ENCODE data around the gene RBM47. TPM values are rescaled to one million over a fixed set of nuclear protein-coding genes. Genes with fewer than 3 reads are reported as not detected.
A peak's percentile ranks its signal among the peaks of the same experiment; 100 is the strongest.

The RBM47 gene
- total and polyA plus RNA-seq, 2 donors (not counting 1 experiment from before 2014, with no cell fraction given), result 0.14 to 1.8 TPM

- H2AFZ ChIP-seq (ENCODE audit: low read length), result peak overlapping the region; percentile 2
- no peaks in the 10 kb centered on the region for H3K4me1 ChIP-seq (ENCODE audit: control insufficient read depth, extremely low read depth, insufficient read depth, low read length)
- no peak overlapping the region for H3K27ac ChIP-seq (ENCODE audit: insufficient read depth, low read length)
- peak overlapping the region; percentile 41 for H3K4me2 ChIP-seq (ENCODE audit: extremely low read depth, insufficient read depth, low read length)
- no peaks in the 10 kb centered on the region for H3K79me2 ChIP-seq (ENCODE audit: control insufficient read depth, insufficient read depth, low read length)
- no peaks in the 10 kb centered on the region for H4K20me1 ChIP-seq (ENCODE audit: control insufficient read depth, extremely low read depth, insufficient read depth, low read length)
- no peaks in the 10 kb centered on the region for H3K36me3 ChIP-seq (ENCODE audit: control insufficient read depth, insufficient read depth, low read length)
- DNase-seq (ENCODE audit: low read depth in 2 of 2), result peak; percentile 74 to 89
- peak overlapping the region in 2 of 4 experiments; percentile 8 to 19 for H3K4me3 ChIP-seq (replicated peaks in 1 of 4; ENCODE audit: control extremely low read depth in 1 of 4, insufficient read depth in 1 of 4, low read depth in 3 of 4, low read length in 4 of 4)
- H3K9me3 ChIP-seq (ENCODE audit: control insufficient read depth, insufficient read depth, low read depth, low read length), result no peaks in the 10 kb centered on the region
- no peak for TF ChIP-seq EZH2 (IDR thresholded peaks at IDR 0.05; ENCODE audit: low read length, missing control alignments)
- TF ChIP-seq CTCF (conservative IDR thresholded peaks at IDR 0.05 in 1 of 2, IDR thresholded peaks at IDR 0.05 in 1 of 2; ENCODE audit: low read depth in 1 of 2, low read length in 2 of 2), result no peak
- H3K27me3 ChIP-seq (ENCODE audit: control insufficient read depth, insufficient read depth, low read length), result peaks cover under 1% of the 10 kb centered on the region
- no peak overlapping the region for H3K9ac ChIP-seq (ENCODE audit: insufficient read depth, low read length)
Measured at GRCh38 chr4:40662962-40663604, 33.4 kb upstream of the RBM47 start.

GRCh38 chr4:40661803-40662202 is 32.1 kb upstream of the RBM47 start:
- H3K9me3 ChIP-seq (ENCODE audit: control insufficient read depth, insufficient read depth, low read depth, low read length), result no peaks in the 10 kb centered on the region
- no peak overlapping the region for H3K4me2 ChIP-seq (ENCODE audit: extremely low read depth, insufficient read depth, low read length)
- no peaks in the 10 kb centered on the region for H3K36me3 ChIP-seq (ENCODE audit: control insufficient read depth, insufficient read depth, low read length)
- no peak overlapping the region for H2AFZ ChIP-seq (ENCODE audit: low read length)
- no peak overlapping the region for H3K27ac ChIP-seq (ENCODE audit: insufficient read depth, low read length)
- no peaks in the 10 kb centered on the region for H3K79me2 ChIP-seq (ENCODE audit: control insufficient read depth, insufficient read depth, low read length)
- H3K9ac ChIP-seq (ENCODE audit: insufficient read depth, low read length), result no peak overlapping the region
- no peak for DNase-seq (ENCODE audit: low read depth in 2 of 2)
- no peaks in the 10 kb centered on the region for H4K20me1 ChIP-seq (ENCODE audit: control insufficient read depth, extremely low read depth, insufficient read depth, low read length)
- no peaks in the 10 kb centered on the region for H3K27me3 ChIP-seq (ENCODE audit: control insufficient read depth, insufficient read depth, low read length)
- H3K4me1 ChIP-seq (ENCODE audit: control insufficient read depth, extremely low read depth, insufficient read depth, low read length), result no peaks in the 10 kb centered on the region
- no peak overlapping the region for H3K4me3 ChIP-seq (replicated peaks in 1 of 4; ENCODE audit: control extremely low read depth in 1 of 4, insufficient read depth in 1 of 4, low read depth in 3 of 4, low read length in 4 of 4)
- TF ChIP-seq CTCF (conservative IDR thresholded peaks at IDR 0.05 in 1 of 2, IDR thresholded peaks at IDR 0.05 in 1 of 2; ENCODE audit: low read depth in 1 of 2, low read length in 2 of 2) (no peak), EZH2 (IDR thresholded peaks at IDR 0.05; ENCODE audit: low read length, missing control alignments) (no peak)

DNA sequence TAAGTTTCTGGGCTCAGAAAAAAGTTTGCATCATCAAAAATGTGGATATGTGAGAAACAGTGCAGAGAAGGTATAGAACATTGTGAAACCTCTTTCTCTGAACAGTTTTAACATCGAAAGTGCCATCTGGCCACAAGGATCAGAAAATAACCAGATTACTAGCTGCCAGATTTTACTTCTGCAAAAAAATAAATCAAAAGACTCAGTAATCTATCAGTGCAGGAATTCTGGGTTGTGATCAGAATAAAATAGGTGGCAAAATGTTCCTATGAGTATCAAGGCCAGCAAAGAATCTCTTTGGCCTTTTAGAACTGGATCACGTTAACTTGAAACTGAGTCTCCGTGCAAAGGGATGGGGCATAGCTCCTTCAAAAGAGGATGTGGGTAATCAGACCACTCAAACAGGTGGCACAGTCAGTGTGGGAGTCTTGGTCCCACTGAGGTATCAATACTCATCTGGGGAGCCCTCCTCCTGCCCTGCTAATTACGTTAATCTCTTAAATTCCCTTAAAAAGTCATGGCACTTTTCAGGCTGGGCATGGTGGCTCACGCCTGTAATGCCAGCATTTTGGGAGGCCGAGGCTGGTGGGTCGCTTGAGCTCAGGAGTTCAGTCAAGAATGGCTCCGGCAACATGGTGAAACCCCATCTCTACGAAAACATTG is 26.7 kb upstream of the RBM47 start:
- H3K36me3 ChIP-seq (ENCODE audit: control insufficient read depth, insufficient read depth, low read length), result no peaks in the 10 kb centered on the region
- no peak for TF ChIP-seq EZH2 (IDR thresholded peaks at IDR 0.05; ENCODE audit: low read length, missing control alignments)
- no peak for TF ChIP-seq CTCF (conservative IDR thresholded peaks at IDR 0.05 in 1 of 2, IDR thresholded peaks at IDR 0.05 in 1 of 2; ENCODE audit: low read depth in 1 of 2, low read length in 2 of 2)
- DNase-seq (ENCODE audit: low read depth in 2 of 2), result no peak
- H3K9ac ChIP-seq (ENCODE audit: insufficient read depth, low read length), result no peak overlapping the region
- H3K4me2 ChIP-seq (ENCODE audit: extremely low read depth, insufficient read depth, low read length), result no peak overlapping the region
- H2AFZ ChIP-seq (ENCODE audit: low read length), result no peak overlapping the region
- no peaks in the 10 kb centered on the region for H3K9me3 ChIP-seq (ENCODE audit: control insufficient read depth, insufficient read depth, low read depth, low read length)
- no peaks in the 10 kb centered on the region for H3K79me2 ChIP-seq (ENCODE audit: control insufficient read depth, insufficient read depth, low read length)
- H4K20me1 ChIP-seq (ENCODE audit: control insufficient read depth, extremely low read depth, insufficient read depth, low read length), result no peaks in the 10 kb centered on the region
- H3K27ac ChIP-seq (ENCODE audit: insufficient read depth, low read length), result no peak overlapping the region
- H3K27me3 ChIP-seq (ENCODE audit: control insufficient read depth, insufficient read depth, low read length), result no peaks in the 10 kb centered on the region
- H3K4me3 ChIP-seq (replicated peaks in 1 of 4; ENCODE audit: control extremely low read depth in 1 of 4, insufficient read depth in 1 of 4, low read depth in 3 of 4, low read length in 4 of 4), result no peak overlapping the region
- no peaks in the 10 kb centered on the region for H3K4me1 ChIP-seq (ENCODE audit: control insufficient read depth, extremely low read depth, insufficient read depth, low read length)
